Astrocyte of the spinal cord (primary cell): ENCODE measurements around the gene STK32B.

ENCODE experiments used
- DNase-seq: peaks from one replicate; pipeline ENCODE4 v3.0.0; 2011; ENCODE audit warnings: low read depth, low spot score
- H3K4me3 ChIP-seq: 2 replicates; pipeline ENCODE4 v1.5.1; 2011; ENCODE audit warnings: low read depth, mild to moderate bottlenecking, low read length, moderate library complexity
- in situ Hi-C: cut with HindIII; loops from 2 replicates; pipeline ENCODE4 v1.10.0; 2017; ENCODE audit warnings: low sequenced_read_pairs
- TF ChIP-seq, protein P1 (sequence below): IDR thresholded peaks from 2 replicates; pipeline ENCODE4 v1.5.1; 2012; ENCODE audit warnings: low read depth, mild to moderate bottlenecking, low read length, inconsistent platforms

STK32B gene

DNA sequence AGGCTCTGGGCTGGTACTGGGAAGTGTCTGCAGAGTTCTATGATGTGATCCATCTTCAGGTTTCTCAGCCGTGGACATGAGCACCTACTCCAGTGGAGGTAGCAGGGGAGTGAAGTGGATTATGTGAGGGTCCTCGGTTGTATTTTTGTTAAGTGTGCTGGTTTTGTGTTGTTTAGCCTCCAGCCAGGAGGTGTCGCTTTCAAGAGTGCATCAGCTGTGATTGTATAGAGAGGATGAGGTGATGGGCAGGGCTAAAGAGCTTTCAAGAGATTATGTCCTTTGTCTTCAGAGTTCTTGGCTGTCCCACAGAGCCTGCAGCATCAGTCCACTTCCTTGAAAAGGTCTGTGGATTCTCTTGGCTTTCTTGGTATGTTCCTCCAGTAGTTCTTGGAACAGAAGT is 256.6 kb downstream of the STK32B start:
- H3K4me3 ChIP-seq = no peak overlapping the region
- TF ChIP-seq, protein P1, sequence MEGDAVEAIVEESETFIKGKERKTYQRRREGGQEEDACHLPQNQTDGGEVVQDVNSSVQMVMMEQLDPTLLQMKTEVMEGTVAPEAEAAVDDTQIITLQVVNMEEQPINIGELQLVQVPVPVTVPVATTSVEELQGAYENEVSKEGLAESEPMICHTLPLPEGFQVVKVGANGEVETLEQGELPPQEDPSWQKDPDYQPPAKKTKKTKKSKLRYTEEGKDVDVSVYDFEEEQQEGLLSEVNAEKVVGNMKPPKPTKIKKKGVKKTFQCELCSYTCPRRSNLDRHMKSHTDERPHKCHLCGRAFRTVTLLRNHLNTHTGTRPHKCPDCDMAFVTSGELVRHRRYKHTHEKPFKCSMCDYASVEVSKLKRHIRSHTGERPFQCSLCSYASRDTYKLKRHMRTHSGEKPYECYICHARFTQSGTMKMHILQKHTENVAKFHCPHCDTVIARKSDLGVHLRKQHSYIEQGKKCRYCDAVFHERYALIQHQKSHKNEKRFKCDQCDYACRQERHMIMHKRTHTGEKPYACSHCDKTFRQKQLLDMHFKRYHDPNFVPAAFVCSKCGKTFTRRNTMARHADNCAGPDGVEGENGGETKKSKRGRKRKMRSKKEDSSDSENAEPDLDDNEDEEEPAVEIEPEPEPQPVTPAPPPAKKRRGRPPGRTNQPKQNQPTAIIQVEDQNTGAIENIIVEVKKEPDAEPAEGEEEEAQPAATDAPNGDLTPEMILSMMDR = no peak
- no peak for DNase-seq
- in situ Hi-C loops = no loop called here

GRCh38 chr4:5322321-5322720 is 271.0 kb downstream of the STK32B start:
- TF ChIP-seq, protein P1 = no peak
- no peak for DNase-seq
- in situ Hi-C loops = no loop called here
- H3K4me3 ChIP-seq = no peak overlapping the region

GRCh38 chr4:5330339-5330989 is 279.2 kb downstream of the STK32B start:
- TF ChIP-seq, protein P1 = no peak
- no peak overlapping the region for H3K4me3 ChIP-seq
- in situ Hi-C loops = no loop called here
- DNase-seq = no peak

GRCh38 chr4:5337731-5338130 is 286.5 kb downstream of the STK32B start:
- in situ Hi-C loops = no loop called here
- TF ChIP-seq, protein P1 = no peak
- DNase-seq = no peak
- no peak overlapping the region for H3K4me3 ChIP-seq

DNA sequence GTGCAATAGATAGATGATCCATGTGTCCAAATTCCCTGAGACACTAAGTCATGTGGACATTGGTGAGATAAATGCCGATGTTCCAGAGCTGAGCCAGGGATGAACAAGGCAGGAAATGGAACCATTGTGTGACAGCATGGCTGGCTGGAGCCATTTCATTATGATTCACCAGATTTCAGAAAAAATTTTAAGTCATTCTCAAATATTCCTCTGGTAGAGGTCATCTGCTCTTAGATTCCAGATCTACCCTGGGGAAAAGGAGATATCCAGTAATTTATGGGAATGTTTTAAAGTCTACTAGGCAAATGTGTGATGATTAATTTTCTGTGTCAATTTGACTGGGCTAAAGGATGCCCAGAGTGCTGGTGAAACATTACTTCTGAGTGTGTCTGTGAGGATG is 287.3 kb downstream of the STK32B start:
- in situ Hi-C loops = no loop called here
- no peak overlapping the region for H3K4me3 ChIP-seq
- DNase-seq = no peak
- TF ChIP-seq, protein P1 = no peak

DNA sequence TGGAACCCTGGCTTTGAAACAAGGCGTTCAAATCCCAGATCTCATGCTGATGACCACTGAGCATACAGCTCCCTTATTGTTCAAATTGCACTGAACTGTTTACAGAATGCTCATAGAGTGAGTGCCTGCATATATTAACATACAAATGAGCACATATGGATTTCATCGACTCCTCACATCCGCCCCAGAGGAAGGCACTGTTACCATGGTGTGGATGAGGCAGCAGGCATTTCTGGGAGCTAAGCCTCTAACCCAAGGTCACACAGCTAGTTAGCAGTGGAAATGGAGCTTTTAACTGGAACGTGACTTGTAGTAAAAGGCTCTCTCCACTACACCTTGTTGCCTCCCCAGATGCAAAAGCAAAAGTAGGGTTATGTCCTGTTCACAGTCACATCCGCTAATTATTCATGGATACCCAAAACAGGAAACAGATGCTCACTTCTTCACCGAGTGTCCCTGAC is 289.7 kb downstream of the STK32B start:
- TF ChIP-seq, protein P1 = no peak
- in situ Hi-C loops = no loop called here
- no peak overlapping the region for H3K4me3 ChIP-seq
- DNase-seq = no peak
